GM19463 (cell line): ENCODE results near the gene ATP1B3.
A peak's percentile ranks its signal among the peaks of the same experiment; 100 is the strongest.
"Not testable (repeated sequence)": the region's sequence is repeated elsewhere in the genome, so short reads cannot be mapped to it uniquely, and the experiment has no call there.

Experiments used
- ATAC-seq: cut with Tn5 transposase; IDR thresholded peaks from one replicate; pipeline ENCODE4 v1.9.1; 2021; ENCODE audit warnings: mild to moderate bottlenecking, moderate library complexity; ENCODE audit not compliant: unreplicated experiment

Gene ATP1B3

GRCh38 chr3:141860086-141860669 lies 16.3 kb upstream of the ATP1B3 start:
- no peak for ATAC-seq

GRCh38 chr3:141860766-141861513 lies 15.5 kb upstream of the ATP1B3 start:
- ATAC-seq: no peak

- no peak for ATAC-seq
Observed at GRCh38 chr3:141862279-141862816, 14.1 kb upstream of the ATP1B3 start.

GRCh38 chr3:141863491-141863890 lies 13.0 kb upstream of the ATP1B3 start:
- no peak for ATAC-seq

GRCh38 chr3:141864281-141864970 lies 12.0 kb upstream of the ATP1B3 start:
- no peak for ATAC-seq

- no peak for ATAC-seq
Observed at GRCh38 chr3:141865101-141865500, 11.3 kb upstream of the ATP1B3 start.

GRCh38 chr3:141870091-141870687 lies 6.3 kb upstream of the ATP1B3 start:
- no peak for ATAC-seq

GRCh38 chr3:141875374-141875892 lies 1.0 kb upstream of the ATP1B3 start:
- peak; percentile 45 for ATAC-seq

GRCh38 chr3:141875893-141876380 lies 506 bp upstream of the ATP1B3 start:
- peak; percentile 47 for ATAC-seq

GRCh38 chr3:141876891-141877621 lies 613 bp downstream of the ATP1B3 start:
- ATAC-seq: peak; percentile 16

- ATAC-seq: no peak
Observed at GRCh38 chr3:141877911-141878310, 1.5 kb downstream of the ATP1B3 start.

GRCh38 chr3:141878326-141878725 lies 1.9 kb downstream of the ATP1B3 start:
- no peak for ATAC-seq

- ATAC-seq: no peak
Observed at GRCh38 chr3:141878817-141879216, 2.4 kb downstream of the ATP1B3 start.

GRCh38 chr3:141881702-141882101 lies 5.3 kb downstream of the ATP1B3 start:
- no peak for ATAC-seq

- no peak for ATAC-seq
Observed at GRCh38 chr3:141887051-141887450, 10.6 kb downstream of the ATP1B3 start.

- ATAC-seq: not testable (repeated sequence)
Observed at GRCh38 chr3:141888548-141888947, 12.1 kb downstream of the ATP1B3 start.

- no peak for ATAC-seq
Observed at GRCh38 chr3:141894524-141895176, 18.2 kb downstream of the ATP1B3 start.

GRCh38 chr3:141895731-141896130 lies 19.3 kb downstream of the ATP1B3 start:
- ATAC-seq: no peak

GRCh38 chr3:141898908-141899307 lies 22.5 kb downstream of the ATP1B3 start:
- ATAC-seq: no peak

- no peak for ATAC-seq
Observed at GRCh38 chr3:141900343-141900742, 23.9 kb downstream of the ATP1B3 start.
